Measurements from ENCODE around the gene TUBB4B.

TUBB4B gene

GRCh38 chr9:137213160-137214060 lies 27.7 kb upstream of the TUBB4B start:
- DNase-seq: no peak

- no peak for DNase-seq
Observed at GRCh38 chr9:137214620-137215019, 26.5 kb upstream of the TUBB4B start.

- no peak for DNase-seq
Observed at GRCh38 chr9:137215196-137215986, 25.7 kb upstream of the TUBB4B start.

GRCh38 chr9:137216188-137216965 lies 24.7 kb upstream of the TUBB4B start:
- no peak for DNase-seq

- peak; percentile 77 for DNase-seq
Observed at GRCh38 chr9:137217276-137218211, 23.5 kb upstream of the TUBB4B start.

- DNase-seq: no peak
Observed at GRCh38 chr9:137218212-137218753, 22.8 kb upstream of the TUBB4B start.

GRCh38 chr9:137218754-137219271 lies 22.3 kb upstream of the TUBB4B start:
- DNase-seq: peak; percentile 46

GRCh38 chr9:137219757-137220316 lies 21.2 kb upstream of the TUBB4B start:
- DNase-seq: no peak

- DNase-seq: no peak
Observed at GRCh38 chr9:137220317-137221094, 20.6 kb upstream of the TUBB4B start.

- no peak for DNase-seq
Observed at GRCh38 chr9:137221095-137221505, 20.0 kb upstream of the TUBB4B start.

- DNase-seq: peak; percentile 63
Observed at GRCh38 chr9:137221506-137222111, 19.5 kb upstream of the TUBB4B start.

- DNase-seq: peak; percentile 59
Observed at GRCh38 chr9:137222190-137223077, 18.7 kb upstream of the TUBB4B start, which contains the start of gene RNF208. RNF208 (minus strand) TSS chr9:137222240; CDS start chr9:137221212, 1,028 bp downstream.

GRCh38 chr9:137223078-137223970 lies 17.8 kb upstream of the TUBB4B start:
- peak; percentile 99 for DNase-seq

GRCh38 chr9:137224830-137225694 lies 16.0 kb upstream of the TUBB4B start, which contains the start of gene CYSRT1:
CYSRT1 (plus strand) TSS chr9:137225174; CDS start chr9:137225622, 448 bp downstream.
- DNase-seq: no peak

GRCh38 chr9:137225699-137226331 lies 15.3 kb upstream of the TUBB4B start:
- DNase-seq: no peak
